Measurements from ENCODE around the gene ETFB.

The ETFB gene

GRCh38 chr19:51331193-51331592 lies 35.0 kb downstream of the ETFB start:
- in situ Hi-C loops (cut with MboI; ENCODE audit: low pct_unique_long_range_greater_than_20kb, low sequenced_read_pairs, unreplicated experiment), result loop anchor here (10.0 to 25.0 kb wide), 2 partner anchors 104 to 331 kb away; no protein-coding TSS in a partner anchor
- no peak for DNase-seq (ENCODE audit: low spot score)
- TF ChIP-seq, protein P1, sequence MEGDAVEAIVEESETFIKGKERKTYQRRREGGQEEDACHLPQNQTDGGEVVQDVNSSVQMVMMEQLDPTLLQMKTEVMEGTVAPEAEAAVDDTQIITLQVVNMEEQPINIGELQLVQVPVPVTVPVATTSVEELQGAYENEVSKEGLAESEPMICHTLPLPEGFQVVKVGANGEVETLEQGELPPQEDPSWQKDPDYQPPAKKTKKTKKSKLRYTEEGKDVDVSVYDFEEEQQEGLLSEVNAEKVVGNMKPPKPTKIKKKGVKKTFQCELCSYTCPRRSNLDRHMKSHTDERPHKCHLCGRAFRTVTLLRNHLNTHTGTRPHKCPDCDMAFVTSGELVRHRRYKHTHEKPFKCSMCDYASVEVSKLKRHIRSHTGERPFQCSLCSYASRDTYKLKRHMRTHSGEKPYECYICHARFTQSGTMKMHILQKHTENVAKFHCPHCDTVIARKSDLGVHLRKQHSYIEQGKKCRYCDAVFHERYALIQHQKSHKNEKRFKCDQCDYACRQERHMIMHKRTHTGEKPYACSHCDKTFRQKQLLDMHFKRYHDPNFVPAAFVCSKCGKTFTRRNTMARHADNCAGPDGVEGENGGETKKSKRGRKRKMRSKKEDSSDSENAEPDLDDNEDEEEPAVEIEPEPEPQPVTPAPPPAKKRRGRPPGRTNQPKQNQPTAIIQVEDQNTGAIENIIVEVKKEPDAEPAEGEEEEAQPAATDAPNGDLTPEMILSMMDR (IDR thresholded peaks at IDR 0.05; ENCODE audit: extremely low read depth, insufficient read depth, missing control alignments), result no peak

DNA sequence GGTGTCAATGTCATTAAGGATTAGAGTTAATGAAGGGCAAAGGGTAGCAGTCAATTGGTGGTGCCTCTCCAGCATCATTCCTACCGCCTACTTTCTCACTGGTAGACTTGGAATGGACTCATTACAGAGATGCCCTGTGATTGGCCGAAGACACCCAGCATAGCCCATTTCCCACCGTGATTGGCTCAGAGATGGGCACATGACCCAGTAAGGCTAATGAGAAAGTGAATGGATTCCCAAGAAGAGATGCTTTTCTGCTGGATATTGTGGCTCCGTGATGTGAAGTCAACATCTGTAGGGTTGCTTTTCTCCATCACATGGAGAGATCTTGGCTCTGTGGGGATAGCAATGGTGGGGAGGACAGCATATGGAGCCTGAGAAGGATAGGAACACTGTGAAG lies 35.8 kb downstream of the ETFB start:
- TF ChIP-seq, protein P1 (IDR thresholded peaks at IDR 0.05; ENCODE audit: extremely low read depth, insufficient read depth, missing control alignments), result no peak
- no peak for DNase-seq (ENCODE audit: low spot score)
- in situ Hi-C loops (cut with MboI; ENCODE audit: low pct_unique_long_range_greater_than_20kb, low sequenced_read_pairs, unreplicated experiment), result loop anchor here (10.0 to 25.0 kb wide), 2 partner anchors 104 to 332 kb away; no protein-coding TSS in a partner anchor

DNA sequence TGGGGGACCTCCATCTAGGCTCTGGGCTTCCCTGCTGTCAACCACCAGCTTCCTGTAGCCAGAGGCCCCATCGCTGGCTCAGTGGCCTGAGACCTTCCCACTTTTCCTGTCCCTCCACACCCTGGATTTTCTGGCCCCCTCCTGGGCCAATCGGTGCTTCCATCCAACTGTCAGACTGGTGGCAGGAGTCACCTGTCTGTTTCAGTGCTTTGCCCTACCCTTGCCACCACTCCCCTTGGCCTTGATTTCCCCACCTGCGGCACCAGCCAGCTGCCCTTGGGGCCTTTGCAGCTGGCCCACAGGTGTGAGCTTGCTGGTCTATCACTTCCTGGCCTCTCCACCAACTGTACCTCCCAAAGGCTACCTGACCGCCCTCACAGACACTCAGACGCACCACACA lies 36.8 kb downstream of the ETFB start:
- in situ Hi-C loops (cut with MboI; ENCODE audit: low pct_unique_long_range_greater_than_20kb, low sequenced_read_pairs, unreplicated experiment), result loop anchor here (25.0 kb wide), 1 partner anchor 333 kb away; no protein-coding TSS in a partner anchor
- no peak for DNase-seq (ENCODE audit: low spot score)
- TF ChIP-seq, protein P1 (IDR thresholded peaks at IDR 0.05; ENCODE audit: extremely low read depth, insufficient read depth, missing control alignments), result no peak

DNA sequence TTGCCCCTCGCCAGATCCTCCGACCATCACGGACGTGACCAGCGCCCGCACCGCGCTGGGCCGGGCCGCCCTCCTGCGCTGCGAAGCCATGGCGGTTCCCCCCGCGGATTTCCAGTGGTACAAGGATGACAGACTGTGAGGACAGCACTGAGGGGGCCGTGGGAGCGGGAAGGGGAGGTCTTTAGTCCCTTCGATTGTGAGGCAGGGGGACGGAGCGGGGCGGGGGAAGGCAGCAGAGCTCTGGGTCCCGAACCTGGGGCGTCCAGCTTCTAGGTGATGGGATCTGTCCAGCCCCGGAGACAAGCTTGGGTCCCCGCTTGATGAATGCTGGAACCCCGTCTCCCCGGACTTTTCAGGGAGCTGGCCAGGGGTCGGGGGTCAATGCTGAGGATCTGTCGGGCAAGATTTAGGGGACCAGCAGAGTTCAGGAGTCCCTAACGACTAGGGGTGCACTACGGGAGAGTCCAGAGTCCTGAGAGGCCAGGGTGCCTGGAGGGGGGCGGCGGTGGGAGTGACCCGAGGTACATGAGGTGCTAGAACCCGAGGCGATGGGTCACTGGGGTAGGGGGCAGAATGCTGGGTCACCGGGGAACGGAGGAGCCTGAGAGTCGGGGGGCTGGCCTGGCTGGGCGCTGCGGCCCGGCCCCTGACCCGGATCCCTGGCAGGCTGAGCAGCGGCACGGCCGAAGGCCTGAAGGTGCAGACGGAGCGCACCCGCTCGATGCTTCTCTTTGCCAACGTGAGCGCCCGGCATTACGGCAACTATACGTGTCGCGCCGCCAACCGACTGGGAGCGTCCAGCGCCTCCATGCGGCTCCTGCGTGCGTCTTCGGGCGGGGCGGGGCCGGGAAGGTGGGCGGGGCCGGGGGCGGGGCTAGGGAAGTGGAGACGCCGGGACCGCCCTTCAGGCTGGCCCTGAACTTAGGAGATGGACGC lies 38.9 kb downstream of the ETFB start:
- TF ChIP-seq, protein P1 (IDR thresholded peaks at IDR 0.05; ENCODE audit: extremely low read depth, insufficient read depth, missing control alignments), result peak; percentile 42
- in situ Hi-C loops (cut with MboI; ENCODE audit: low pct_unique_long_range_greater_than_20kb, low sequenced_read_pairs, unreplicated experiment), result loop anchor here (25.0 kb wide), 1 partner anchor 335 kb away; no protein-coding TSS in a partner anchor
- peak; percentile 91 for DNase-seq (ENCODE audit: low spot score)

DNA sequence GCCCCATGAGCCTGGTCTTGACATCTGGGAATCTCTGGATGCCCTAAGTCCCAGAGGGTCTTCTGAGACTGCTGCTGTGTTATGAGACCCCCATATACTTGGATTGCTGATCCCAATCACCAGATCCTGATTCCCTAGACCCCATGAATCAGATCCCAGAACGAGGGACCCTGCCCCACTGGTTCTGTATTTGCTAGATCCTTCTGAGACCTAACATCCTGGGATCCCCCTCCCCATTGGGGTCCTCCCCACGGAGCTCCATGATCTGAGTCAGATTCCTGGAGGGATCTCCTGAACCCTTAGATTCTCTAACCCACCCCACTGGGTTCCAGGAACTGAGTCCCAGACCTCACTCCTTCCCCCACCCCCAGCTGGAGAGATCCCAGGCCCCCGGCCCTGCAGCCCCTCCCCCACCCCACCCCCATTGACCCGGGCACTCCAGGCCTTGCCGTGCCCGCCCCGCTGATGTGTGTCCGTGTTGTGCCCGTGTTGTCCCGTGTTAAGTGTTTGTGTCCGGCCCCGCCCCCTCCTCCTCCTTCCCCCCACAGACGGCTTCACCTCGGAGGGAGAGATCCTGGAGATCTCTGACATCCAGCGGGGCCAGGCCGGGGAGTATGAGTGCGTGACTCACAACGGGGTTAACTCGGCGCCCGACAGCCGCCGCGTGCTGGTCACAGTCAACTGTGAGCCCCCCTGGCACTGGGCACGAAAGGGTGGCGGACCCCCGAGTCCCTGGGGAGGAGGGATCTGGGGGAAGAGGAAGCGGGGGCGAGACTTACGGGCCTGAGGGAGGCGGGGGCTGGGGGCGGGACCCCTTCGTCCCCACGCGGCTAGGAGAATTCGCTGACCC lies 39.7 kb downstream of the ETFB start:
- in situ Hi-C loops (cut with MboI; ENCODE audit: low pct_unique_long_range_greater_than_20kb, low sequenced_read_pairs, unreplicated experiment), result loop anchor here (25.0 kb wide), 1 partner anchor 336 kb away; no protein-coding TSS in a partner anchor
- TF ChIP-seq, protein P1 (IDR thresholded peaks at IDR 0.05; ENCODE audit: extremely low read depth, insufficient read depth, missing control alignments), result no peak
- no peak for DNase-seq (ENCODE audit: low spot score)

Data from GM13977 (cell line).